K562 (cell line): Measurements from ENCODE around the gene TBC1D9. TPM values are rescaled to one million over a fixed set of nuclear protein-coding genes. Genes with fewer than 3 reads are reported as not detected.

Experiments used
- ATAC-seq: fragments of 200-7000 bp; cut with Tn5 transposase; 3 replicates; pipeline ENCODE4 v1.9.1; 2020; ENCODE audit warnings: moderate library complexity
- BruUV-seq: library from RNA; stranded (reverse); fragments of 400-500 nt; replicated peaks from 2 replicates; lab custom pipeline; 2021; lab: Mats Ljungman, UMichigan
- CTCF ChIA-PET: fragments of 300-600 bp; formaldehyde crosslinking; extraction: SDS; loops from one replicate; lab custom pipeline; 2021; ENCODE audit warnings: low intra/inter-chr PET ratio; lab: Yijun Ruan, JAX
- POLR2A ChIA-PET: fragments of 300-600, 350-650 bp; sonication (Branson Sonifier 250); formaldehyde crosslinking; extraction: SDS; loops from one replicate; lab custom pipeline; 2021; ENCODE audit warnings: antibody characterized with exemption, inconsistent platforms; lab: Yijun Ruan, JAX
- DNase-seq, 4 experiments: peaks; one replicate each; pipeline versions ENCODE4 v3.0.0 to v3.0.0-alpha.2; 2011 to 2018; ENCODE audit warnings: low spot score in 3 of 4, mixed read lengths in 3 of 4; ENCODE audit errors: extremely low read depth in 1 of 4
- FAIRE-seq: peaks from 2 replicates; lab custom pipeline; 2011; peaks lifted over from hg19 to GRCh38; lab: Jason Lieb, UNC
- H2AFZ ChIP-seq: 2 replicates; pipeline ENCODE4 v1.6.0; 2011; ENCODE audit warnings: low read depth, low read length, control low read depth, inconsistent platforms
- H3K27ac ChIP-seq: fragments of 200-600 bp; 3 replicates; pipeline ENCODE4 v1.8.0; 2011; ENCODE audit warnings: low read depth, mild to moderate bottlenecking, control low read depth, inconsistent platforms, low read length, moderate library complexity, mixed read lengths; ENCODE audit errors: extremely low read depth
- H3K27me3 ChIP-seq, 2 experiments: fragments of 300-600 bp in 1 of 2; 2 replicates in 1 of 2; 3 replicates in 1 of 2; pipeline versions ENCODE4 v1.6.0 to v1.8.0; 2011; ENCODE audit warnings: inconsistent platforms in 2 of 2, low read length in 2 of 2, mild to moderate bottlenecking in 1 of 2, mixed read lengths in 1 of 2, moderate library complexity in 1 of 2; ENCODE audit not compliant: control insufficient read depth in 2 of 2, insufficient read depth in 2 of 2
- H3K36me3 ChIP-seq: fragments of 300-600 bp; 3 replicates; pipeline ENCODE4 v1.8.0; 2011; ENCODE audit warnings: mild to moderate bottlenecking, low read length, inconsistent platforms; ENCODE audit not compliant: control insufficient read depth, insufficient read depth
- H3K4me1 ChIP-seq, 2 experiments: fragments of 200-600 bp in 1 of 2; replicated peaks in 1 of 2; 2 replicates in 1 of 2; 3 replicates in 1 of 2; pipeline versions ENCODE4 v1.5.1 to v1.8.0; 2011; ENCODE audit warnings: inconsistent platforms in 2 of 2, low read length in 2 of 2, mild to moderate bottlenecking in 1 of 2, mixed read lengths in 1 of 2, moderate library complexity in 1 of 2; ENCODE audit not compliant: control insufficient read depth in 2 of 2, insufficient read depth in 2 of 2
- H3K4me2 ChIP-seq: 2 replicates; pipeline ENCODE4 v1.6.1; 2011; ENCODE audit warnings: low read length, control low read depth, inconsistent platforms, mixed read lengths; ENCODE audit not compliant: insufficient read depth
- H3K4me3 ChIP-seq: fragments of 200-600 bp; sonication (generic), shearing (Covaris generic); 2 replicates; pipeline ENCODE4 v1.5.1; 2016; ENCODE audit warnings: control low read depth, inconsistent platforms
- H3K79me2 ChIP-seq: fragments of 200-600 bp; 3 replicates; pipeline ENCODE4 v1.8.0; 2011; ENCODE audit warnings: low read length, inconsistent platforms; ENCODE audit not compliant: control insufficient read depth, insufficient read depth
- H3K9ac ChIP-seq, 2 experiments: 2 replicates each; pipeline versions ENCODE4 v1.6.0 to v1.6.1; 2011; ENCODE audit warnings: low read depth in 2 of 2, low read length in 2 of 2, control low read depth in 1 of 2, inconsistent platforms in 1 of 2, mild to moderate bottlenecking in 1 of 2, mixed read lengths in 1 of 2; ENCODE audit not compliant: insufficient read depth in 1 of 2
- H3K9me1 ChIP-seq: one replicate; pipeline ENCODE4 v1.6.0; 2011; ENCODE audit warnings: inconsistent platforms, mild to moderate bottlenecking, low read length, moderate library complexity; ENCODE audit not compliant: control insufficient read depth, insufficient read depth
- H3K9me3 ChIP-seq: replicated peaks from 2 replicates; pipeline ENCODE4 v1.5.1; 2011; ENCODE audit warnings: low read depth, low read length, inconsistent platforms; ENCODE audit not compliant: control insufficient read depth, insufficient read depth
- H4K20me1 ChIP-seq: replicated peaks from 2 replicates; pipeline ENCODE4 v1.6.1; 2011; ENCODE audit warnings: low read length, inconsistent platforms, mixed read lengths; ENCODE audit not compliant: control insufficient read depth, insufficient read depth
- GTF2B ChIP-seq: IDR thresholded peaks from 2 replicates; pipeline ENCODE4 v1.6.1; 2011; ENCODE audit not compliant: insufficient read length; ENCODE audit errors: extremely low read depth
- MYBL2 ChIP-seq, 2 experiments: fragments of 450-650 bp in 1 of 2; sonication (generic) in 1 of 2; formaldehyde crosslinking in 1 of 2; IDR thresholded peaks; 2 replicates each; pipeline versions ENCODE4 v1.6.1 to v1.8.1; 2017 to 2022; ENCODE audit warnings: borderline replicate concordance in 1 of 2, inconsistent platforms in 1 of 2, low read depth in 1 of 2, mild to moderate bottlenecking in 1 of 2, missing genetic modification reagents in 1 of 2, moderate library complexity in 1 of 2
- WGBS: fragments of 100-300 bp; shearing (Covaris generic); methylation state at CpG from one replicate; pipeline ENCODE4 v1.1.6; 2016; ENCODE audit warnings: low coverage, mixed read lengths; ENCODE audit not compliant: insufficient coverage; ENCODE audit errors: missing lambda C conversion rate; 5-methylcytosine and 5-hydroxymethylcytosine counted together
- in situ Hi-C: fragments of 300-500 bp; cut with MboI; formaldehyde crosslinking; loops from 4 replicates; pipeline ENCODE4 v1.15.0; 2018; ENCODE audit warnings: inconsistent platforms, mixed read lengths
- intact Hi-C: fragments of 100-400 bp; cut with micrococcal nuclease; formaldehyde crosslinking; loops from 2 replicates; pipeline ENCODE4 v1.14.2; 2022
- polyA plus RNA-seq, 8 experiments: library from polyadenylated mRNA; depleted of rRNA in 4 of 8; stranded (reverse) in 5 of 8; unstranded in 3 of 8; fragments of >200 nt; fragmentation: Nextera tagmentation in 2 of 8; fragmentation: Illumina TruSeq in 1 of 8; extraction: Ambion mirVana in 2 of 8; extraction: Trizol in 1 of 8; gene quantifications; 2 replicates each; pipeline versions ENCODE4 v1.2.1 to v1.2.3, GENCODE V29; 2011 to 2014; ENCODE audit warnings: inconsistent platforms in 1 of 8, missing spikeins in 1 of 8
- total RNA-seq, 7 experiments: library from RNA; depleted of rRNA in 6 of 7; stranded (reverse); fragments of >200 nt in 6 of 7; fragmentation: Illumina TruSeq in 2 of 7; extraction: Trizol in 2 of 7; gene quantifications; 2 replicates each; pipeline versions ENCODE4 v1.2.1 to v1.2.3, GENCODE V29; 2011 to 2021; ENCODE audit warnings: low replicate concordance in 1 of 7
- TF ChIP-seq, protein P1 (sequence below): fragments of 250-450 bp; sonication (Bioruptor Pico); IDR thresholded peaks from 2 replicates; pipeline ENCODE4 v1.8.0; 2021; ENCODE audit warnings: borderline replicate concordance, mild to moderate bottlenecking, moderate library complexity; ENCODE audit not compliant: poor library complexity, severe bottlenecking
- TF ChIP-seq, protein P2 (sequence below): fragments of 250-450 bp; sonication (Bioruptor Pico); IDR thresholded peaks from 2 replicates; pipeline ENCODE4 v1.8.0; 2022; ENCODE audit warnings: moderate library complexity, mild to moderate bottlenecking, inconsistent platforms

TBC1D9 gene
- total and polyA plus RNA-seq, 9 of the 15 experiments (the other 6 are each of a cell fraction or from before 2014, with no cell fraction given): 0.13 TPM; not detected in 8

GRCh38 chr4:140774510-140774909, 18.3 kb upstream of the TBC1D9 start:
- Histone ChIP-seq H4K20me1 (no peaks in the 10 kb centered on the region), H3K9me3 (no peaks in the 10 kb centered on the region), H3K79me2 (no peaks in the 10 kb centered on the region)
- in situ Hi-C loops: no loop called here
- no peak for FAIRE-seq
- TF ChIP-seq MYBL2 (IDR thresholded peaks at IDR 0.05; ENCODE audit: low read depth) (no peak), MYBL2 (CRISPR knock-in tag; IDR thresholded peaks at IDR 0.05; ENCODE audit: borderline replicate concordance) (no peak), GTF2B (no peak)
- TF ChIP-seq, protein P1, sequence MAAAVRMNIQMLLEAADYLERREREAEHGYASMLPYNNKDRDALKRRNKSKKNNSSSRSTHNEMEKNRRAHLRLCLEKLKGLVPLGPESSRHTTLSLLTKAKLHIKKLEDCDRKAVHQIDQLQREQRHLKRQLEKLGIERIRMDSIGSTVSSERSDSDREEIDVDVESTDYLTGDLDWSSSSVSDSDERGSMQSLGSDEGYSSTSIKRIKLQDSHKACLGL (CRISPR knock-in tag): no peak
- TF ChIP-seq, protein P2, sequence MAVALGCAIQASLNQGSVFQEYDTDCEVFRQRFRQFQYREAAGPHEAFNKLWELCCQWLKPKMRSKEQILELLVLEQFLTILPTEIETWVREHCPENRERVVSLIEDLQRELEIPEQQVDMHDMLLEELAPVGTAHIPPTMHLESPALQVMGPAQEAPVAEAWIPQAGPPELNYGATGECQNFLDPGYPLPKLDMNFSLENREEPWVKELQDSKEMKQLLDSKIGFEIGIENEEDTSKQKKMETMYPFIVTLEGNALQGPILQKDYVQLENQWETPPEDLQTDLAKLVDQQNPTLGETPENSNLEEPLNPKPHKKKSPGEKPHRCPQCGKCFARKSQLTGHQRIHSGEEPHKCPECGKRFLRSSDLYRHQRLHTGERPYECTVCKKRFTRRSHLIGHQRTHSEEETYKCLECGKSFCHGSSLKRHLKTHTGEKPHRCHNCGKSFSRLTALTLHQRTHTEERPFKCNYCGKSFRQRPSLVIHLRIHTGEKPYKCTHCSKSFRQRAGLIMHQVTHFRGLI (CRISPR knock-in tag): no peak
- TF ChIP-seq, all 486 proteins: peak for 0
- no peaks in the 10 kb centered on the region for H3K4me1 ChIP-seq
- ATAC-seq: no peak
- H2AFZ ChIP-seq: no peak overlapping the region
- POLR2A ChIA-PET: no interaction called here
- H3K9me1 ChIP-seq: no peaks in the 10 kb centered on the region
- DNase-seq: no peak
- CTCF ChIA-PET: no interaction called here
- no peak overlapping the region for H3K27ac ChIP-seq
- intact Hi-C loops: no loop called here
- no TSS peak for BruUV-seq
- H3K36me3 ChIP-seq: no peaks in the 10 kb centered on the region
- H3K27me3 ChIP-seq: no peaks in the 10 kb centered on the region
- H3K9ac ChIP-seq: no peak overlapping the region
- 2% methylated on average over 6 of the region's 6 CpGs for WGBS
- no peak overlapping the region for H3K4me2 ChIP-seq
- H3K4me3 ChIP-seq: no peak overlapping the region
